ENCODE measurements around the gene PLEKHA7.

GRCh38 chr11:16917941-16918340 lies 96.3 kb downstream of the PLEKHA7 start:
- TF ChIP-seq, protein P1, sequence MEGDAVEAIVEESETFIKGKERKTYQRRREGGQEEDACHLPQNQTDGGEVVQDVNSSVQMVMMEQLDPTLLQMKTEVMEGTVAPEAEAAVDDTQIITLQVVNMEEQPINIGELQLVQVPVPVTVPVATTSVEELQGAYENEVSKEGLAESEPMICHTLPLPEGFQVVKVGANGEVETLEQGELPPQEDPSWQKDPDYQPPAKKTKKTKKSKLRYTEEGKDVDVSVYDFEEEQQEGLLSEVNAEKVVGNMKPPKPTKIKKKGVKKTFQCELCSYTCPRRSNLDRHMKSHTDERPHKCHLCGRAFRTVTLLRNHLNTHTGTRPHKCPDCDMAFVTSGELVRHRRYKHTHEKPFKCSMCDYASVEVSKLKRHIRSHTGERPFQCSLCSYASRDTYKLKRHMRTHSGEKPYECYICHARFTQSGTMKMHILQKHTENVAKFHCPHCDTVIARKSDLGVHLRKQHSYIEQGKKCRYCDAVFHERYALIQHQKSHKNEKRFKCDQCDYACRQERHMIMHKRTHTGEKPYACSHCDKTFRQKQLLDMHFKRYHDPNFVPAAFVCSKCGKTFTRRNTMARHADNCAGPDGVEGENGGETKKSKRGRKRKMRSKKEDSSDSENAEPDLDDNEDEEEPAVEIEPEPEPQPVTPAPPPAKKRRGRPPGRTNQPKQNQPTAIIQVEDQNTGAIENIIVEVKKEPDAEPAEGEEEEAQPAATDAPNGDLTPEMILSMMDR (IDR thresholded peaks at IDR 0.05) = no peak
- no peak for TF ChIP-seq ZFX (IDR thresholded peaks at IDR 0.05; ENCODE audit: borderline replicate concordance)
